GM15510 (cell line): ENCODE results near the gene ILKAP.

Source experiments
- POLR2A ChIP-seq: IDR thresholded peaks from 3 replicates; pipeline ENCODE4 v1.6.1; 2011; ENCODE audit warnings: borderline replicate concordance; ENCODE audit not compliant: insufficient read length; ENCODE audit errors: extremely low read depth

Gene ILKAP

DNA sequence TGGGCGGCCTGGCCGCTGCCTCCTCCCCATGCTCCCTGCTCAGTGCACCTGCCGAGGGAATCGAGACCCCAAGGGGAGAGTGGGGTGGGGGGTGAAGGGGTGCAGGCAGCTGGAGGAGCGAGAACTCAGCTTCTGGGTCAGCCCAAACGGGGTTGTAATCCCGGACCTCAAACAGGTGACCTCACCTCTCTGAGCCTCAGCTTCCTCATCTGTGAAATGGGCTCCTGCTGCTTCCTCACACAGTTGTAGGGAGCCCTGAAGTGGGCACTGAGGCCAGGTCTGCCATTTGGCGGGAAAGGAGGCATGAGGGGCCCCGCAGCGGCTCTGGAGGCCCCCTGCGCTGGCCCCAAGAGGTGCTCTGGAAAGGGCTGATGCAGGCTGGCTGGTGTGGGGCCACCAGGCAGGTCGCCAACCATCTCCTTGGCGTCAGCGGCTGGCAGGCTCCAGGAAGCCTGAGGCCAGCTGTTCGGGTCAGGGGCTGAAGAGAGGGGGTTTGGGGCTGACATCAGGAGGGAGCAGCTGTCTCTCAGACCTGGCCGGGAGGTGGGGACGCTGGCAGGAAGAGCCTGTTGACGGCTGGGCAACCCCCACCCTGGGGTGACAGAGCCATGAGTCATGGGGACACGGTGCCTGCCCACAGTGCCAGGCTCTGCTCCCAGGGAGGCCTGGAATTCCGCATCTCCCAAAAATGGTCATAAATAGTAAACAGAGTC lies 60.1 kb downstream of the ILKAP start:
- TF ChIP-seq POLR2A = no peak

DNA sequence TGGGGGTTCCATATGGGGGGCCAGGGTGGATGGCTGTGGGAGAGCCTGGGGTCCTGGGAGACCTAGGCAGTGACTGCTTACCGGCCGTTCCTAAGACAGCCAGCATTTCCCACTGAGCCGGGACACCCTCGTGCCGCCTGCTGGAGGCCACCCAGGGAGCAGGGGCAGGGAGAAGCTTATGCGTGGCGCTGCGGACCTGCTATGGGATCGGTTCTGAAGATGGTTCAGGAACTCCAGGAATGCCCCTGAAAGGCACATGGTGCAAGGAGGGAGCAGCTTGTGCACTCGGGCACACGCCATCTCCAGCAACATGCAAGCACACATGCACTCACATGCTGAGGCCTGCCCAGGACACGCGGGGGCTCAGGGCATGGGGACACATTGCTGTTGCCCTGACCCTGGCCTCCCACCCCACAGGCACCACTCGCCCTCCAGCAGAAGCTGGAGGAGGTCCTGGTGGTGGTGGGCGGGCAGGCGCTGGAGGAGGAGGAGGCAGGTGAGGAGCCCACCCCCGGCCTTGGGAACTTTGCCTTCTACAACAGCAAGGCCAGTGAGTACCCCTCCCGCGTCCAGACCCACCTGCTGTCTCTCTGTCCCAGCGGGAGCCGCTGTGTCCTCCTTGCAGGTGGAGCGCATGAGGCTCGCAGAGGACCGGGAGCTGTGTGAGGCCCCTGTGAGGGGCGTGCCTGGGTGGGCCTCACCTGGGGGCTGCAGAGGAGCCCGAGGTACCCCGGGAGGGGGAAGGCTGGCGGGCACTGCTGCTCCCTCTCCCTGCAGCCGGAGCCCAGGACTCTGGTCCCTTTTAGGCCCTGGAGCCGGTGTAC lies 60.9 kb downstream of the ILKAP start:
- no peak for TF ChIP-seq POLR2A

DNA sequence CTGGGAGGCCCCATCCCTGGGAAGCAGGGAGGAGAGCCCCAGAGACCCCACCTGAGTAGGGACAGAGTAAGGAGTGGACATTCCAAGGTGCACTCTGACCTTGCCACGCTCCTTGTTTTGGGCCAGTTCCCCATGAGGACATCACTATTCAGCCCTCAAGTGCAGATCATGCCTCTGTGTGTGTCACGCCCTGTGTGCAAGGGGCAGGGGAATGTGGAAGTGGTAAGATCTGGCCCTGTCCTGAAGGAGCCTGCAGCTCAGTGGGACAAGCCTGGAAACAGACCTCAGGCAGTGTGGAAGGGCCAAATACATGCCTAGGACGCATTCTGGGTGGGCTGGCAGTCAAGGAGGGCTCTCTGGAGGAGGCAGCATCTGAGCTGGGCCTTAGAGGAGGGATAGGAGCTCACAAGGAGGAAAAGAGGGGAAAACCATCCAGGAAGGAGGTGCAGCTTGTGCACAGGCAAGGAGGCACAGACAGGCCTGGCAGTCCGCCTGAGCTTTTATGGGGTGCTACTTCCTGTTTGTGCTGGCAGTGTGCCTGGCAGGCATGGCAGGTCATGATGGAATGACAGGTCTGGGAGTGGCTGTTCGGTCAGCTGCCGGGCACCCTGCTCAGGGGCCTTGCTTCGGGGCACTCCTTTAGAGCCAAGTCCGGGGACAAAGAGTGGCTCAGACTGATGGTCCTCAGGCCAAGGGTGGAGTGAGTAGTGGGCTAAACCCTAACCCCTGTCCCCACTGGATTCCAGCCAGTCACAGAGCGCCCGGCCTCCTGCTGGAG lies 61.8 kb downstream of the ILKAP start:
- TF ChIP-seq POLR2A = no peak

DNA sequence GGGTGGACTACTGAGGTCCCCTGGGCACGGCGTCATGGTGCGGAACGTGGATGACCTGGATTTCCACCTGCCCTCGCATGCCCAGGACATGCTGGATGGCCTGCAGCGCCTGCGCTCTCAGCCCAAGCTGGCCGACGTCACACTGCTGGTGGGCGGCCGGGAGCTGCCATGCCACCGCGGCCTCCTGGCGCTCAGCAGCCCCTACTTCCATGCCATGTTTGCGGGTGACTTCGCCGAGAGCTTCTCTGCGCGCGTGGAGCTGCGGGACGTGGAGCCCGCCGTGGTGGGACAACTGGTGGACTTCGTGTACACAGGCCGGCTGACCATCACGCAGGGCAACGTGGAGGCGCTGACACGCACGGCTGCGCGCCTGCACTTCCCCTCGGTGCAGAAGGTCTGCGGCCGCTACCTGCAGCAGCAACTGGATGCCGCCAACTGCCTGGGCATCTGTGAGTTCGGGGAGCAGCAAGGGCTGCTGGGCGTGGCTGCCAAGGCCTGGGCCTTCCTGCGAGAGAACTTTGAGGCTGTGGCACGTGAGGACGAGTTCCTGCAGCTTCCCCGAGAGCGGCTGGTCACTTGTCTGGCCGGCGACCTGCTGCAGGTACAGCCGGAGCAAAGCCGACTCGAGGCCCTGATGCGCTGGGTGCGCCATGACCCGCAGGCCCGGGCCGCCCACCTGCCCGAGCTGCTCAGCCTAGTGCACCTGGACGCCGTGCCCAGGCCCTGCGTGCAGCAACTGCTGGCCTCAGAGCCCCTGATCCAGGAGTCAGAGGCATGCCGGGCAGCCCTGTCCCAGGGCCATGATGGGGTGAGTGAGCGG lies 62.6 kb downstream of the ILKAP start:
- TF ChIP-seq POLR2A = no peak

DNA sequence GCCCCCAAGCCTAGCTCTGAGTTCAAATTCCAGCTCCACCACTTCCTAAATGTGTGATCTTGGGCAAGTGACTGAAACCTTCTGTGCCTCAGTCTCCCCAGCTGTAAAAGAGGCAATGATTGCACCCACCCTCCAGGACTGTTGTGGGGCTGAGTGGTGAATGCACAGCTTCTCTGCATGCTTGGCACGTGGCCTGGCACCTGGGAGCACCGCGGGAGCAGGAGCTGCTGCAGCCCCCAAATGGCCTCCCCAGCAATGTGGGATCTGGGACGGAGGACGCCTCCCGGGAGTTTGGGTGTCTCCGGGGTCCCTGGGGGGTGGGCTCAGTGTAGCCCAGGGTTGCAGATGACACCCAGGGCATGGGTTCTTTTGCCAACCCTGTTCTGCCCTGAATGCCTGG lies 63.5 kb downstream of the ILKAP start:
- no peak for TF ChIP-seq POLR2A

DNA sequence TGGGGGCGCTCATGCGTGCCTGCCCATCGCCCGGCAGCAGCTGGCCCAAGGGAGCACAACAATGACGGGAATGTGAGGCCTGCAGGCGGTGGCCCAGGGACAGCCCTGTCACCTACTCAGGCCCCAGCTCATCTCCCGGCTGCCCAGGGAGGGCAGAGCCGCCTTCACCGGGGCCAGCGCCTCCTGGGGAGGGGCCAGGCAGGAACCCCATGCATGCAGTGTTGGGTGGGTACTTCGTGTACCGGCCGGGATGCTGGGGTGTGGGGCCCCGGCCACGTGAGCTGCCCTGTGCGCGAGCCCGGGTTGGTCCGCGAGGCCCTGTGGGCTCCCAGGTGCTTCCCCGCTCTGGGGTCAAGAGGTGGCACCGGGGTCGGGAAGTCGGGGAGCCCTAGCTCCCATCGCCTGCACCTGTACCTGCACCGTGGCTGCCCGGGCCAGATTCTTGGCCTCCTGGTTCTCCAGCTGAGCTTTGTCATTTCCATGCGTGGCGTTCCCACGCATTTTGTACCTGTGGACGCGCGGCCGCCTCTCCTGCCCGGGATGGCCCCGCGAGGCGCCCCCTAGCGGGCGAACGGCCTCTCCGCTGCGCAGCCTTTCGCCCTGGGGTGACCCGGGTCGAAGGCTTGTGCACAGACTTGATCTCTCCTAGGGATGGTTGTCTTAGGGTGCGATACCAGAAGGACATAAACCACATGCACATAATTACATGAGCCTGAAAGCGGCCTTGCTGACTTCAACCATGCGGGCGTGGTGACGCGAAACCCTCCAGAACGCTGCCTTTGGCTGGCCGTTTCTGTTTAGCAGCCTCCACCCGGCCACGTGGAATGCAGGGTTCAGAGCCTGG lies 64.1 kb downstream of the ILKAP start:
- no peak for TF ChIP-seq POLR2A

DNA sequence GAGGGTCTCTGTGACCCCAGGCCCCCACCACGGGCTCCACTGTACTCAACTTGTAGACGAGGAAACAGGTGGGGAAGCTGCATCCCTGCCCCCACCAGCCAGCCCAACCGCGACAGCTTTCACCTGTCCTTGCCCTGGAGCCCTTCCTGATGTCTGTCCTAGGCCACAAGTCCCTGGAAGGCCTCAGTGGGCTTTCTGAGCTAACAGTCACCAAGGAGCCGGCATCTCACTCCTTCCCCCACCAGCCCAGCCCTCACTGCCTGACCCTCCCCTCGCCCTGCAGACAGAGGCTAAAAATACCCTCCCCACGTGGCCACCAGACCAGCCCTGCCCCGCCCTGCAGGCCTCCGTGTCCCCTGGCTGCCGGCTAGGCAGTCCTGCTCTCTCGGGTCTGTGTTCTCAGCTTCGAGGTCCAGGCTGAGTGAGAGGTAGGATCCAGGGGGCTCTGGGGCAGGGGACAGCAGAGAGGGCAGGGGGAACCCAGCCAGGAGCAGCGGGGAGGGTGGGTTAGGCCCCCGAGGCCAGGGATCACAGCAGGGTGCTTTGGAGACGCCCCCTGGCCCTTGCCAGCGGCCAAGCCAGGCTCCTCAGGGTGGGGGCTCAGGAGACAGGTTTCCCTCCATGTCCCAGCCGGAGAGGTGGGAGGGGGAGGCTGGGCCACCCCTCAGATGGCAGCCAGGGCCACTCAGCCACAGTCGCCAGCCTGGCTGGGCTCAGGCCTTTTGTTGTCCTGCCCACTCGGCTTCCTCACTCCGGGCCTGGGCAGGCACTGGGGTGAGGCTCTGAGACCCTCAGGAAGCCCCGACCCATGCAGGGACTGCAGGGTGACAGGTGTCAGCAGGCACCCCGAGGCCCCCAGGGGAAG lies 64.9 kb downstream of the ILKAP start, which contains the start of gene KLHL30:
KLHL30 (plus strand) TSS at position 338 of the 865 bp plus-strand sequence. CDS start 2,087 bp downstream, outside the sequence.
- no peak for TF ChIP-seq POLR2A

DNA sequence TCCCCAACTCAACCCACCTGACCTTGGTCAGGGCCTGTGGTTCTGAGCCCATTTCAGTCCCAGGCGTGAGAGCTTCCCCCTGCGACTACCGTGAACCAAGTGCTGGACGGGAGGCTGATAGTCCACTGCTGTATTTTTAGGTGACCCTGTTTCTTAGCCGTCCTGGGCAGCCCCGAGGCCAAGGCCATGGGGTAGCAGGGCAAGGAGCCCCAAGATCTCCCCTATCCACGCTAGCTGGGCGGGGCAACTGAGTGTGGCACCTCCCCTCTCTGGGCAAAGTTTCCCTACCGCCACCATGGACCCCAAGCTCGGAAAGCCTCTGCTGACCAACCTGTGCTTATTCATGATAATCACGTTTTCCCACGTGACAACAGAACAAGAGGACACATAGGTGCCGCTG lies 65.6 kb downstream of the ILKAP start:
- no peak for TF ChIP-seq POLR2A

DNA sequence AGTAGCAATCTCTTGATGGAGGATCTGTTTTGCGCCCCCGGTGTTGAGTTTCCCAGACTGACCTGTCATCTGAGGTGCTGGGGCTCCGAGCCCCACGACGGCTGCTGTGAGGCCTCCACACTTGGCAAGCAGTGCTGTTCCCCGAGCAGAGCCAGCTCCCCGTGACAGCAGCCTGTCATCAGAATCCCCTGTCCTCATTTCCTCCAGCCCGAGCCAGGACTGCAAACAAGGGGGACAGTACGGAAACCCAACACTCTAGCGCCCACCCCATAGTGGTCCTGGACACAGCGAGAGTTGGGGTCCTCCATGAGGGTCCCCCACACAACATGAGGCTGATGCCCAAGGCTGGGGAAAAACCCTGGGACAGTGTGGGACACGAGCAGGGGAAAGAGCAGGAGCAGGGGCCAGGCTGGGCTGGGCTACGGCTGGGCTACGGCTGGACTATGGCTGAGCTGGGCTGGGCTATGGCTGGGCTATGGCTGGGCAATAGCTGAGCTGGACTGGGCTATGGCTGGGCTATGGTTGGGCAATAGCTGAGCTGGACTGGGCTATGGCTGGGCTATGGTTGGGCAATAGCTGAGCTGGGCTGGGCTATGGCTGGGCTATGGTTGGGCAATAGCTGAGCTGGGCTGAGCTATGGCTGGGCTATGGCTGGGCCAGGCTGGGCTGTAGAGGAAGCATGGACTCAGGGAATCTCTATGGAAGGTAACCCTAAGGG lies 66.5 kb downstream of the ILKAP start:
- no peak for TF ChIP-seq POLR2A

DNA sequence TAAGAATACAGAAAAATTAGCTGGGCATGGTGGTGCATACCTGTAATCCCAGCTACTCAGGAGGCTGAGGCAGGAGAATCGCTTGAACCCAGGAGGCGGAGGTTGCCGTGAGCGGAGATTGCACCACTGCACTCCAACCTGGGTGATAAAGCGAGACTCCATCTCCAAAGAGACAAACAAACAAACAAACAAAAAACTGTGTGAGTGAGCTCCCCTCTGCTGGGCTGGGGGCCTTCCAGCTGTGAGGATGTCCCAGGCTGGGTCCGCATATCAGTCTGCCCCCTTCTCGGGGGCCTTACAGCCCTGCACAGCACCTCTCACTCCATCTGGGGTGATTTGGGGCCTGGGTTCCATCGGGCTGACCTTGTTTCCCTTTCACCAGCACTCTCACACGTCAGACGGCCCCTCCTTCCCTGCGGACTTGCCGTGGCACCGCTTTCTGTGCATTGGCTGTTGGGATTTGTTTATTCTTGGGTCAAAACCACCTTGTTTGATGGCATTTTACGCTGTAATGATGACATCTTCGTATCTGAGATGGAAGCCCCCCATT lies 67.8 kb downstream of the ILKAP start:
- TF ChIP-seq POLR2A = no peak

DNA sequence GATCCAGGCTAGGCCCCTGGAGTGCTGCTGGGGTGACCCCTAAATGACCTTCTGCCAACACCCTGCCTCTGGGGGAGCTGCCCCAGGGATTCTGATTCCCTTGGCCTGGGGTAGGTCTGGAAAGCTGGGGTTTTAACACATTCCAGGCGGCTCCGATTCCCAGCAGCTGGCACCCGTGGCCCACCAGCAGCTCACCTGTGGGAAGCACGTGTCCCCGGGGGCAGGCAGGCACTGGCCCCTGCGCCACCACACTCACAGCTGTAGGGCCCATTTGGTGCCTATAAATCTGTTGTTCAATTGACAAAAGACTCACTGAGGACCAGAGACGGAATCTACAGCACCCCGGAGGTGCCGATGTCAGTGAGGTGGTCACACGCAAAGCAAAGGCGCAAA lies 69.1 kb downstream of the ILKAP start:
- no peak for TF ChIP-seq POLR2A
